OCI-LY3 (cell line): ENCODE data around the gene ADD1.

Source experiments
- CTCF ChIP-seq: fragments of 200-600, 300-600 bp; sonication (generic); IDR thresholded peaks from 2 replicates; pipeline ENCODE4 v1.5.1; 2014; ENCODE audit warnings: antibody characterized with exemption, low read length, low read depth
- EZH2phosphoT487 ChIP-seq: fragments of 200-600 bp; shearing (Covaris generic); IDR thresholded peaks from 2 replicates; pipeline ENCODE4 v1.6.1; 2018; ENCODE audit warnings: antibody characterized with exemption, mixed run types, low read depth

- no peak for TF ChIP-seq CTCF
- TF ChIP-seq EZH2phosphoT487 = no peak
Observed at GRCh38 chr4:2937986-2938385, 94.3 kb downstream of the ADD1 start.
